NOMO-1 (cell line): ENCODE measurements around the gene CAMK1D.

Experiments
- DNase-seq, 2 experiments: peaks; one replicate each; lab custom pipeline; 2025; ENCODE audit not compliant: unreplicated experiment in 2 of 2; lab: John Stamatoyannopoulos, UW

The CAMK1D gene

GRCh38 chr10:12639996-12640944, 290.9 kb downstream of the CAMK1D start:
- DNase-seq, result no peak

- no peak for DNase-seq
Measured at GRCh38 chr10:12642036-12642435, 292.7 kb downstream of the CAMK1D start.

DNA sequence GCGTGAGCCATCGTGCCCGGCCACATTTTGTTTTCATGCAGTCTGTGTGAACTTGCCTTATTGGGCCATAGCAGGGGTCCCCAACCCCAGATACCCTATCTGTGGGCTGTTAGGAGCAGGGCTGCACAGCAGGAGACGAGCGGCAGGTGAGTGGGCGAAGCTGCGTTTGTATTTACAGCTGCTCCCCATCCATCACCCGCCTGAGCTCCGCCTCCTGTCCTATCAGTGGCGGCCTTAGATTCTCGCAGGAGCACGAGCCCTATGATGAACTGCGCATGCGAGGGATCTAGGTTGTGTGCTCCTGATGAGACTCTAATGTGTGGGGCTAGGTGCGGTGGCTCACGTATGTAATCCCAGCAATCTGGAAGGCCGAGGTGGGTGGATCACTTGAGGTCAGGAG, 293.9 kb downstream of the CAMK1D start:
- DNase-seq, result no peak

GRCh38 chr10:12644380-12645144, 295.2 kb downstream of the CAMK1D start:
- no peak for DNase-seq

DNA sequence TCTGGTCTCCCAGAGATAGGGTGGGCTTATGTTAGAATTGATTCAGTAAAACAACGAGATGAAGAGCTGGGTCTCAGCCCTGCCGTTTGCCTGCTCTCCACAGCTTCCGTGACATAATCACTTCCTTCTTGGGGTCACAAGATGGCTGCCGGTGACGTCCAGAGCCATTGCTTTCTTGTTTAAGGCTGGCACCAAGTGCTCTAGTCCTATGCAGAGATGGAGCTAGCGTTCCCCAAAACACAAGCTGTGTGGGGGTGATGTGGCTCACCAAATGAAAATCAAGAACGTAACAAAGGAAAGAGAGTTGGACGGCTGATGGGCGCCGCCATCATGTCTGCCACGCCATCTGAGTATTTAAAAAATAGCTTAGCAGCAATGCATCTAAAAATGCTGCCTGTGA, 296.1 kb downstream of the CAMK1D start:
- no peak for DNase-seq

DNA sequence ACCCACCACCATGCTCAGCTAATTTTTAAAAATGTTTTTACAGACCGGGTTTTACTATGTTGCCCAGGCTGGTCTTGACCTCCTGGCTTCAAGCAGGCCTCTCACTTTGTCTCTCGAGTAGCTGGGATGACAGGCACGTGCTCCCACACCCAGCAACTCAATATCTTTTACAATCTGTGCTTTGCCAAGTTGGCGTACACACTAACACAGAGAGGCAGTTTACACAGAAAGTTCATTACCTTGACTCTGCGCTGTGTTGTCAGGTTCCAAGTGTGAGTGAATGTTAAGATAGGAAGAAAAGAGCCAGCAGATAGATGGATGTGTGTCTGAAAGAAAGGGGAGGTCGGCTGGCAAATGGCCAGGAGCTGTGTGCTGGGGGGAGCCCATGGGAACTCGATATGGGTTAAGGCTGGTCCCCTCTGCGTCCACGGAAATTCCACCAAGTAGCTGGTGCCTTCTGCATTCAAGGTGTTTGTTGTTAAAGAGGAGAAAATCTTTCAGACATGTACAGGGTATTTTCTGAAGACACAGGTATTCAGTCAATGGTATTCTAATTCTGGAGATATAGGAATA, 299.8 kb downstream of the CAMK1D start:
- DNase-seq, result no peak

GRCh38 chr10:12650122-12650521, 300.8 kb downstream of the CAMK1D start:
- no peak for DNase-seq

DNA sequence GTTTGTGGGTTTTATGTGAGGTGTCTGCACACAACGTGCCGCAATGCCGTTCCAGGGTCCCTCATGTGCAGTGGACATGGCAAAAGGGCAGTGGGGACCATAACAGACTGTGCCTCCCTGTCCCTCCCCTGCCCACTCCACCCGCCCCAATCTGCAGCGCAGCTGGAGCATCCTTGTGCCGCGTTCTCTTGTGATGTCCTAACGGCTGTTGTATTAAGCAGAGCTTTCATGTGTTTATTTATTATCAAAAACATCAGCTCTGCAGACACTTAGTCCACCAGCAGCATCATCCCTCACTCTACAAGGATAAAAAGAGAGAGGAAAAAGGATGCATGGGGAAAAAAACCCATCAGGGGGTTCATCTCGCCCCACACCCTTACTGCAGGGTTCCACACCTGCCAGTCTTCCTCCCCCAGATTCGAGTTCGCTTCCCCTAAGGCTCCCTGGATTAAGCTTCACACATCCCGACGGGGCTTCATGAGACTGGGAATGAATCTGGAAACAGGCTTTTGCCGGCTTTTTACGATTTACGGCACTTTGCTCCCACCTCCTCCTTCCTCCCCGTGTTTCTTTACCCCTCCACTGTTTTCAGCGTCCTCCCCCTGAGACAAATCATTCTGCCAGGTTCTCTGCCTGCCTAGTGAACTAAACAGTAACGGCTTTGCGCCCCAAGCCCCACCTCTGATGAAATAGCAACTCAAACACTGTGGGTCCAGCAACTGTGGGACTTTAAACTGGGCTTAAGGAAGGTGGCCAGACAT, 301.4 kb downstream of the CAMK1D start:
- DNase-seq, result no peak

DNA sequence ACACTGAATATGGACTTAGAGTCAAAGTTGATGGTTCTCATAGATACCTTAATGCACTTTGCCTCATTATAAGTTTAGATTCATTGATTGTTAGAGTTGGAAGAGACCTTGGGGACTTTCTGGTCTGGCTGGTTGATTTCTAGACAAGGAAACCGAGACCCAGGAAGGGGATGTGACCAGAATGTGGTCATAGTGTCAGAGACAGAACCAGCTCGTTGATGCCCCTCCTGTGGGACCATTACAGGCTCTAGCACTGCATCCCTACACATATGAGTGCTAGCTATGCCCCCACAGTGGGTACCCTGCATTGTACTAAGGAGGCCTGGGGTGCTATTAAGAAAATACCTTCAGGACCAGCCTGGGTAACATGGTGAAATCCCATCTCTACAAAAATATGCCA, 306.6 kb downstream of the CAMK1D start:
- no peak for DNase-seq

GRCh38 chr10:12656518-12657142, 307.3 kb downstream of the CAMK1D start:
- DNase-seq, result peak; percentile 8 to 54

DNA sequence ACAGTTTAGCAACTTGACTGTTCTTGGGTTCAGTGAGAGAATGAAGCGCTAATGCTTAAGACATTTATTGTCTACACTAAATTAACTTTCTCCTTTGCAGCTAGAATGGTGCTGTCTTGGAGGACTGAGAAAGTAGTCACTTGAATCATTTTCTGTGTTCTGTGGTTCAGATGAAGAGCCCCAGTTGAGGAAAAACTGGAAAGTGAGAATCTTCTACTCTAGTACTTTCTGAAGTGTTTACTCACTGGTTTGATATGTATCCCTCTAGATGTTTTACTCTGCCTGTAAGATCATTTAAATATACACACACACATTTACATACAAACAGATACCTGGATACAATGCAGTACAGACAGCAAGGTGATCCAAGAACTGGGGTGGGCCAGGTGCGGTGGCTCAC, 308.1 kb downstream of the CAMK1D start:
- DNase-seq, result no peak

GRCh38 chr10:12658526-12658925, 309.2 kb downstream of the CAMK1D start:
- DNase-seq, result no peak

DNA sequence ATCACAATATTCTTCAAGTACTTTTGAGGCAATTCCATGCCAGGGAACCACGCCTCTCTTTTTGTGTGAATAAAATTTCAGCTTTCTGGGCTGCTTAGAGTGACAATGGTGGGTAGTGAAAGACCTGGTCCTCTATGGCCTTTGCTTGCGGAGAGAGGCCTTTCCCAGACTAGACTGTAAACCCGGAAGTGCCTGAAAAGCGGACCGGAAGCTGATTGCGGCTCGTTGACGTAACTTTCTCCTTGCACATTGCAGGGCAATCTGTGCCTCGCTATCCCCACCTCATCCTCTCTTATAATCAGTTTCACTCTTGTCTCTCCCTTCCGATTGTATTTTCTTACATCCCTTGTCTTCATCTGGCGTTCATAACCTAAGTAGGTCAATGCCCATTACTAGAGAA, 310.4 kb downstream of the CAMK1D start:
- DNase-seq, result no peak

DNA sequence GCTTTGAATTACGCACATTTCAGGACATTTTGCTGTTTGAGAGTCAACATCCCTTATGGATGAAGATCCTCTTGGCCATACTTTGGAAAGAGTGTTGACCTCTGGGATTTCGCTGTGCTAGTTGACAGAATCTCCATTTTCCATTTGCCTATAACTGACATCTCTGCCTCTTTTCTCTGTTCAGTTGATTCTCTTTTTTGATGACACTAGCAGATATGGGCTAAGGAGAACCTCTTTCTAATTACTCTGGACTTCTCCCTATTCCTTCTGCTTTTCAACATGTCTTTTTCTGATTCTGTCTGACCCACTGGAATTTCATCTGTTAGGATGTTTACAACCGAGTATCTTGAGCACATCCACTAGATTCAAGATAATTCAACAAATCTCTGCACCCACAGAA, 311.5 kb downstream of the CAMK1D start:
- DNase-seq, result no peak

DNA sequence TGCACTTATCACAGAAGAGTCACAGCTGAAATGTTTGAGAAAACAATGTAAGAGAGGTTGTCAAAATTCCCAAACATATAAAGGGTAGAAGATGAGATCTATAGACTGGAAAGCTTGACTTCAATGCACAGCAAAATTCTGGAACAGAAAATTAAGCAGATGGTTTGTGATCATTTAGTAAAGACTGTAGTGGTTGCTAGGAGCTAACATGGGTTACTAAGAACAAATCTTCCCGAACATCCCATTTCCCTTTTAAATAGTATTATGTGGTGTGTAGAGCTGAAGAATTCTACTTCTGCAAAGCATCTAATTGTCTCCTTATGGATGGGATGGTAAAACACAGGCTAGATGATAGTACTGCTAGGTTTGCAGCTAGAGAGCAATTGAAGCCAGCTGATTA, 312.3 kb downstream of the CAMK1D start:
- DNase-seq, result no peak

- DNase-seq, result no peak
Measured at GRCh38 chr10:12663863-12664262, 314.5 kb downstream of the CAMK1D start.

- DNase-seq, result no peak
Measured at GRCh38 chr10:12665501-12665900, 316.2 kb downstream of the CAMK1D start.

GRCh38 chr10:12667052-12667451, 317.7 kb downstream of the CAMK1D start:
- DNase-seq, result no peak

- DNase-seq, result no peak
Measured at GRCh38 chr10:12668634-12669033, 319.3 kb downstream of the CAMK1D start.

- DNase-seq, result no peak
Measured at GRCh38 chr10:12670004-12670403, 320.7 kb downstream of the CAMK1D start.
